ENCODE measurements around the gene CDCA8.
"Not testable (repeated sequence)": the region's sequence is repeated elsewhere in the genome, so short reads cannot be mapped to it uniquely, and the experiment has no call there.

Gene CDCA8

DNA sequence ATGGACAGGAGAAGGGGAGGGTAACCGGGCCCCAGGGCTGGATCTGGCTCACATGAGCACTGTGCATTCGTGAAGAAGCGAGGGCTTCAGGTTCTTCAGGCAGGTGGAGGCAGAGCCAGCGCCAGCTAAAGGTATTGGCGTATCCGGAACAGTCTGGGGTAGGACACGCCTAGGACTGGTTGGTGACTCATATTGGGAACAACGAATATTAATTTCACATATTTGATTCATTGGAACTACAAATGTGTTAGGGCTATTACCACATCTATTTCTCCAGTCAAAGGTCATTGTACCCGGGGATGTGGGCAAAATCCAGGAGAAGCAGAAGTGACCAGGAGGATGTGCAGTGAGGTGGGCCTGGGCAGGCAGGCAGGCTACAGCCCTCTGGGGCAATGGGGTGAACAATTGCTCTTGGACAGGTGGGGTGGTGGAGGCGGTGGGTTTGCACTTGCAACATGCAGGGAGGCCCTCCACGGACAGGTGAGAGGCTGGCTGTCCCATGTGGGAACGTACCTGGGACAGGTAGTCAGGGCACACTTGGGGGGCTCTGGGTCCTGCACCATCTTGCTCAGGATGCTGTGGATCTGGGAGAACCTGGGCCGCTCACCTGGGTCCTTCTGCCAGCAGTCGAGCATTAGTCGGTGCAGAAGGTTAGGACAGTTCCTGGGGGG, 26.7 kb downstream of the CDCA8 start:
- DNase-seq = no peak

DNA sequence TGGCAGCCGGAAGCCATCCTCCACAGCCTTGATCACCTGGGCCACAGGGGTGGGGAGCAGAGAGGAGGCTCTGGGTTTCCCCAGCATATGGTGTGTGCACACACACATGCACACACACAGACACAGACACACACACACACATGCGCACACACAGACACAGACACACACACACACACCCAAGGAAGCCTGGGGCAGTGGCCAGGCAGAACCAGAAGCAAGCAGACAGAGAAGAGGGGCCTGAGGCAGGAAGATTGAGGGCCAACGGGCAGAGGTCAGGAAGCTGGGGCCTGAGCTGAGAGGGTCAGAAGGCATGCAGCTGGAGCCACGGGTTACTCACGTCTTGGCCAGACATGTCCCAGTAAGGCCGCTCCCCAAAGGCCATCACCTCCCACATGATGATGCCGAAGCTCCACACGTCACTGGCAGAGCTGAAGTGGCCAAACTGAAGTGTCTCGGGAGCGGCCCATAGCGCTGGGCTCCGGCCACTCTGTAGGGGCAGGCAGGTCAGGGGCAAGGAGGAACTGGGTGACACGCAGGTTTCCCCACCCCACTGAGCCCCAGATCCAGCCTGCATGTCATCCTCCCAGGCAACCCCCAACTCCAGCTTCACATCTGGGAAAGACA, 27.4 kb downstream of the CDCA8 start:
- no peak for DNase-seq

DNA sequence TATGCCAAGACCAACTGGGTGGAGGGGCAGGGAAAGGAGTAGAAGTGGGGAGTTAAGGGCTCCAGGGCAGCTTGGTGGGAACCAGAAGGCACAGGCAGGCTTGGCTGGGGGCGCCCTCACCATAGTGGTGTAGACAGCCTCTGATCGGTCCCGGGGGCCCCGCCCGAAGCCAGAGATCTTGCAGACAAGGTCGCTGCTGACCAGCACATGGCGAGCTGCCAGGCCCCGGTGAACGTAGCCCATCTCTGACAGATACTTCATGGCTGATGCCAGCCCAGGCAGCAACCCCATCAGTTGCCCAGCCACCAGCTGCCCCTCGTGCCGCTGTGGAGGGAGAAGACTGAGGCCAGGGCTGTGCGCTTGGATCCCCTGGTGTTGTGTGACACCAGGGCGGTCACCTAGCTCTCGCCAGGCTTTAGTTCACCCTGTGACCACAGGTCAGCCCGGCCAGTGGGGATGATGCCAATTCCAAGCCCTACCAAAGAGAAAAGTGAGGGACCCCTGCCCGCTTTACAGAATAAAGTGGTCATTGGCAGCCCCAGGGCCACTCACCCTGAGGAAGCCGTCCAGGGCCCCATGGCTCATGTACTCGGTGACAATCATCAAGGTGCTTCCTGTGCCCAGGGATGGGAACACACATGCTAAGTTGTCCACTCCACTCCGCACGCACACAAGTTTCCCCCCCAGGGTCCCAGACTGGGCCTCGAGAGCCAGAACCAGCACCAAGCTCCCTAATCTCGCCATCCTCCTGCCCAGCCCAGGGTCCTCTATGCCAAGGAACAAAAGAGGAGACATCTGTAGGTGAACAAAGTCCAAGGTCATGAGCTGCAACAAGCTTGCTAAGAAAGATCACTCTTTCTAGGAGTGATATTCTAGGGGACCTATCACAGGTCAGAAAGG, 28.2 kb downstream of the CDCA8 start:
- no peak for DNase-seq

DNA sequence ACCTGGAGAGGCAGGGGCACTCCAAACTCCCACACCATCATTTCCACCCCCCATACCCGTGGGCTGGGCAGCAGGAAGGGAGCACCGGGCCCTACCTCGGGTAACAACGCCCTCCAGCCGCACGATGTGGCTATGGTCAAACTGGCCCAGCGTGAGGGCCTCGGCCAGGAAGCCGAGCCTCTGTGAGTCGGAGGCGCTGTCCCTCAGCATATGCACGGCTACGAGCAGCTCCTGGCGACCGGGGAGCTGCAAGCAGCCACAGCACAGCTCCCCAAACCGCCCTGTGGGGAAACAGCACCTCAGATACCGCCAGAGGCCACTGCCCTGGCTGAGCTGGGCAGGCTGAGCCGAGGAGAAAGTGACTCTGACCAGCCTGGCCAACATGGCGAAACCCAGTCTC, 29.2 kb downstream of the CDCA8 start:
- DNase-seq = no peak

DNA sequence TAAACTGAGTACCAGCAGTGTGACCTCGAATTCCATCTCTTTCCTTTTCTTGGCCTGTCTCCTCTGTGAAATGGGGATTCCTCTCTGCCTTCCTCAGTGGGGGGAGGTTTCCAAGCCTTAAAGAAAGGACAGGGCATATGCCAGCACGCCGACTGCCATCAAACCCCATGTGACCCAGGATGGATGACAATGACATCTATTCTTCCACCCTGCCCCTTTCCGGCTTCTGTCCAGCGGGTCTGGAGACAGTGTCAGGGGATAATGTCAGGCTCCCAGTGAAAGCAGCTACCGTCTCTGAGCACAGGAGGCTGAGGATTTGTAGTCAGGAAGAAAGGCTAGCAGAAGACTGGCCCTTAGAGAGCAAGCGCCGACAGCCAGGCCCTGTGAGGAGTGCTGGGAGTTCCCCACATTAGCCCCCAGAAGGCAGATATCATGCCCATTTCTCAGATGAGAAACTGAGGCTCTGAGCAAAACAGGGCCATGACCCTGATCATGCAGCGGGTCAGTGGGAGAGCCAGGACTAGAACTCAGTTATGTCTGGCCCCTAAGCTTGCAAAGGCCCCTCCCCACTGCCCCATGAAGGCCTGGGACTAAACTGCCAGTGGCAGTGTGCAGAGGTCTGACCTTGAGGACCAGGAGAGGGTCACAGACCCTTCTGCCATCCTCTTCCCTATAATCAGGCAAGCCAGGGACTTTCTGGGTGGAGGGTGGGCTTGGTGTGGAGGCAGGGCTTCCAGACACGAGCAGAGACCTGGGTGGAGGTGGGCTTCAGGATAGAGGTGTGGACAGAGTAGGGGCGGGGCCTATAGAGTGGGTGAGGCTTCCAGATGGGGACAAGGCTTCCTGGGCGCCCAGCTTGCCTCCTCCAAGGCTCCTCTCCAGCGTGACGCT, 30.1 kb downstream of the CDCA8 start:
- DNase-seq = no peak

DNA sequence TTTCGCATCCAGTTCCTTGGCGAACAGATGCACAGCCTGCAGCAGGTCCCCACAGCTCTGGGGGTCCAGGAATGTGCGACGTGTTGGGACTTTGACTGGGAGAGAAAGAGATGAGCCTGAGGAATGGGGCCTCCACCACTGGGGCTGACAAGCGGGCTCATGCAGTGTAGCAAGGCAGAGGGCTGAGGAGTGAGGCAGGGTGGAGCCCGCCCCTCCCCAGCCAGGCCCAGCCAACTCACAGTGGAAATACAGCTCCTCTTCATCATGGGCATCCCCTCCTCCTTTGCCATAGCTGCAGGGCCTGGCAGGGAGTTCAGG, 30.7 kb downstream of the CDCA8 start:
- DNase-seq = no peak

DNA sequence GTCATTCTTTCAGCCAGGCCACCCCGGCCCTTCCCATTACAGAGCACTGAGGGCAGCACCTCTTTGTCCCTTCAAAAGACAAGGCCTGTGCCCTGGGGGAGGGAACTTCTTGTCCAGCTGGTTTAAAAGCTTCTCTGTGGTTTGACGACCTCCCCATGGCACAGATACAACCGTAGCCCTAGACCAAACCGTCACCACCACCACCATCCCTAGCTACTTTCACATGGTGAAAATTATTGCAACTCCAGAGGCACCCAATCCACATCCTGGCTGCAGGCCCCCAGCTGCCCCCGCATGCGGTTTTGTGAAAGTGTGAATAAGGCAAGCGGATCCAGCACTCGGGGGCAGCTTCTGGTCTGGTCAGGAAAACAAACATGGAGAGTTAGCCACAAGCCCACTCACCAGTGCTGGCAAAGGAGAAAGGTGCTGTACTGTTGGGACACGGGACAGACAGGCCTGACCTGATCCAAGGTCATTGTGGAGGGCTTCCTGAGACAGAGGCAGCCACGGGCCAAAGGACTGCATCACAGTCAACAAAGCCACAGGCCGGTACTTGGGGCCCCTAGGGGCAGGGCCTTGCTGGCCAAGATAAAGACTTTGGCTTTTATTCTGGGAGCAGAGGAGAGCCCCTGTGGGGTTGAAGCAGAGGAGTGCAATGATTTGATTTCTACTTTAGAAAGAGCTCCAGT, 31.2 kb downstream of the CDCA8 start:
- no peak for DNase-seq

DNA sequence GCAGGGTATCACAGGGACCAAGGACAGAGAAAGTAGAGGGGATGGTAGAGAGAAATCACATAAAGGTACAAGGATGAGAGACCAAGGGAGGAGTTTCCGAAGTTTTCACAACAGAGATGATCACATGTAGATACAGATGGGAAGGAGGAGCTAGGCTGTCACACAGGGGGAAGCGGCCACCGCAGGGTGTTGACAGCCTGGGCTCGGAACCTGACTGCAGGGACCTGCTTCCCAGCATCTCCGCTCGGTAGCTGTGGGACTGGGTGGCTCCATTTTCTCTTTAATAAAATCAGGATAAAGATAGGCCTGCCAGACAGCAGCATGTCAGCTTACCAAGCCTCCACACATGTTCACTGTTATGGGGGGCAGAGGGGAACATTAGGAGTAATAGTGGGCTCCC, 32.3 kb downstream of the CDCA8 start:
- no peak for DNase-seq

DNA sequence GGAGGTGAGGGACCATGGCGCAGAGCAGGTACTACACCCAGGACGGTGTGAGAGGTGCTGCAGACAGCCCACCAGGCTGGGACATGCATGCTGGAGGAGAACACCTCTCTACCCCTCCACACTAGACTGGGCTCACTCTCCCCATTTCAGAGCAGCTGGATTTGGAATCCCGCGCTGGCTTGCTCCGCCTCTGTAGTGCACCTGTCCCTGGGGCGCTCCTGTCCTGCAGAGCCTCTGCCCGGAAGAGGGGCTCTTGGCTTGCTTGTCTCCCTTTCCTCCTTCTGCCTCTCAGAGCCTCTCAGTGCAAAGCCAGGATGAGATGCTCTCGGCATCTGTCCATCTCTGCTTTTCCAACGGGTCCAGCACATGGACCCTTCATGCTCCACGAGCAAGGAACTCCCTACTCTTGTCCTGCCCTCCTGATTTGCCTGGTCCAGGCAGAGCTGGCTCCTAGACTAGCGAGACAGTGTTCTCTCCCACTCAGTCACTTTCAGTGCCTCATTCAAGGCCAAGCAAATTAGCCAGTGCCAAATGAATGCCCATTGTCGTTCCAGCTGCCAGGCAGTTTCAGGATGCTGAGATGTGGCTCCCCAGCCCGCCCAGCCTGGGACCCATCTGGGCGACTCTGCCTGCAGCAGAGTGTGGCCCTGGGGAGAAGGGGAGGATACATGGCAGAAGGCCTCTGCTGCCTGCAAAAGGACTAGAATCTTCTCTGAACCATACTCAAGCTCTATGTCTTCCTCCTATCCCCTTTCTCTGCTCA, 33.7 kb downstream of the CDCA8 start:
- no peak for DNase-seq

DNA sequence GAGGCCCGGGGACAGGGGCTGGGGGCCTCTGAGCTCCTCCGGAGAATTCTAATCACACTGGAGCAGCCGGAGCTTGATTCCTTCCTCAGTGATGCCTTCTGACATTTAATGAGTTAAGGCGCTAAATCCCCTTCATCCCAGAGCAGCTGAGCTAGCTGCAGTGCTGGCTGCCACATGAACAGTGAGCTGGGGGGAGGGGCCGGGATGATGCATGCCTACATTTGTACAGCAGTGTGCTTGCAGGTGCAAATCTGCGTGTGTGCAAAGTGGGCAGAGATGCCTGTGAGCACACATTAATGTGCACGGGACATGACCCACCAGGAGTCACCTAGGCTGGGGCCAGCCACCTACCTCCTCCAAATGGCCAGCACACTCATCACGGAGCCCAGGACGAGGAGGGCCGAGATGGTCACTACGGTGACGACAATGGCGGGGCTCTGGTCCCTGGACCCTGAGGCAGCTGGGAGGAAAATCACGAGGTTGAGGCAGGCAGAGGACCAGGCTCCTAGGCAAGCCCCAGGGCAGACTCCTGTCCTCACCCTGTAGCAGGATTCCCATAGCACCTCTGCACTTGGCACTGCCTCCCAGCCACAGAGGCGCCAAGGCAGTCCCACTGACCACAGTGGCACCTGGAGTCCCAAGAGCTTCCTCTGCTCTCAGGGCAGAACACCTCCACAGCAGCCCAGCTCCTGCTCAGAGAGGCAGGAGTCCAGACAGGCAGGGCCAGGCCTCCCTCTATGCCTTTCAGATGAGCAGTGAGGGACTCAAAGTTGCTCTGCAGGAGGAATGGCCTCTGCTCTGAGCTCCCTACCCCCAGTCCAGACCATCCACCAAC, 34.7 kb downstream of the CDCA8 start:
- no peak for DNase-seq

DNA sequence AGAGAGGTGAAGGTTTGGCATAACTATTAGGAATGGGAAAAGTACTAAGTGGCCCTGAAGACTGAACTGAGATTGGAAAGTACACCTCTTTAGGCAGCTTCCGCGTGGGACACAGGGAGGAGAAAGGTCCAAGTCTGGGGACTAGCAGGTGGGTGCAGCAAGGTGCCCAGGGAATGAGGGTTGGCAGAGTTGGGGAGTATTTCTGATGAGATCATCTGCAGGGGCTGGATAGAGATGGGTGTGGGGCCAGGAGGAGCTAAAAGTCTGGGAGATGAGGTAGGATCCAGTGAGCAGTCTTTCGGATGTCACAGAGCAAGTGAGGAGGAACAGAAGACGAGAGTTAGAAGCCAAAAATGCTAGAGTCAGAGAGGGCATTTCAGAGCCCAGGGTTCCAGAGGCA, 36.1 kb downstream of the CDCA8 start:
- no peak for DNase-seq

DNA sequence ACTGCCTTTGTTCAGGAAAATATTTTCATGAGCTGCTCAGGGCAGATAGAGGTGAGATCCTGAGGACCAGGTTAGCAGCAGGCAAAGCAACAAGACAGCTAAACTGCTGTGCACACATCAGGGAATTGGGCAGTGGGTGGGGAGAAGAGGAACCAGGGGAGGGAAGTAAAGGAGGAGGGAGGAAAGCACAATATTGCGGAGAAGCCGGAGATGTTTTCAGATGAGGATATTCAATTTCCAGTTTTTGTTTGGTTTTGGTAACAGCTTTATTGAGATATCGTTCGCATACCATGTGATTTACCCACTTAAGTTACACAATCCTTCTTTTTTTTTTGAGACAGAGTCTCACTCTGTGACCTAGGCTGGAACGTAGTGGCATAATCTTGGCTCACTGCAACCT, 38.1 kb downstream of the CDCA8 start:
- DNase-seq = no peak

DNA sequence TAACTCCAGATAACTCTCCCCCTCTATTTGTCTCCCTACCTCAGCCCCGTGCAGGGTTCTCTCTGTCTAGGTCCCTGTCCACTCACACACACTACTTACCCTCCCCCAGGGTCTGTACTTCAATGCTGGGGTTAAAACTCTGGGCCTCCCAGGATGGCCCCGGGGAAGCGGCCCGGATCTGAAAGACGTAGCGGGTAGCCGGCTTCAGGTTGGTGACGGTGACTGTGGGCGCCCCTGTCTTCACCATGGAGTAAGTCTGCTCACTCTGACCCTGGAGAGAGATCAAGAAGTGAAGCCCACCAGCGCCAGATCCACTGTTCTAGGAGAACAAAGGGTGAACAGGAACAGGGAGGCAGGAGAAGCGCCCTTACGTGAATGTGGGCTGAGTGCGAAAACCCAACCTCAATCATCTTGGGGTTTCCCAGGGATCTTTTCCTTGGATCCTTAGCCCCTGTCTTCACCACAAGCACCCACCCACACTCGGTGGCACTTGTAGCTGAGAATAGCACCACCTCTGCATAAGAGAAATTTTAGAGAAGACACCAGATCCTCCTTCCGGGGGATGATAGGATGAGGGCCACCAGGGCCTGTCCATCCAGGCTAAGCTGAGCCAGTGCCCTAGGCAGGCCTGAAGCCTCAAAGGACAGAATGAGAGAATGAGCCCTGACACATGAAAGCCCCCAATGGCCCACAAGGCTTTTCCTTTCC, 39.1 kb downstream of the CDCA8 start:
- no peak for DNase-seq

DNA sequence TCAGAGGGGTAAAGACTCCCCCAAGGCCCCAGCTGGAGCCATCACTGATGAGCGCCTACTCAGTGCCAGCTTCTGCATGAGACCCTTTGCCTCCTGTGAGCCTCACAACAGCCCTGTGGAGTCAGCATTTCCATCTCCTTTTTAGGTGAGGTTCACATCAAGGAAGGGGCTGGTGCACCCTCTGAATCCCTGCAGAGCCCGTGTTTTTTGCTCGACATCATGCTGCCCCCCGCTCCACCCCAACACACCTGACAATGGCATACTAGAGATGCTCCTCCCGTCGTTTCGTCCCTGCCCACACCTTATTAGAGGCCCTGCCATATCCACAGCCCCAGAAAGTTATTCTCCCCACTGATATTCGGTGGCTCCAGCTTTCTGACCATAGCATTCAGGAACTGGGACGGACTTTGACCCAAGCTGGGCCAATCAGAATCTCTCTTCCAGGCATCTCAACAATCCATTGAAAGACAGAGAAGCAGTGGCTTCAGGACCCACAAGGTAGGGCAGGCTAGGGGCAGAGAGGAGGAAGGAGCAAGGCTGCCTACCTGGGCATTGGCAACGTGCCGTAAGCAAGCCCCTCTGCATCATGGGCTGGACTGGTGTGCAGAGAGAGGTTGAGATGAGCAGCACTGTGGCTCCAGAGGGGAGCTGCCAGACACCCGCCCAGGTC, 39.9 kb downstream of the CDCA8 start:
- no peak for DNase-seq

DNA sequence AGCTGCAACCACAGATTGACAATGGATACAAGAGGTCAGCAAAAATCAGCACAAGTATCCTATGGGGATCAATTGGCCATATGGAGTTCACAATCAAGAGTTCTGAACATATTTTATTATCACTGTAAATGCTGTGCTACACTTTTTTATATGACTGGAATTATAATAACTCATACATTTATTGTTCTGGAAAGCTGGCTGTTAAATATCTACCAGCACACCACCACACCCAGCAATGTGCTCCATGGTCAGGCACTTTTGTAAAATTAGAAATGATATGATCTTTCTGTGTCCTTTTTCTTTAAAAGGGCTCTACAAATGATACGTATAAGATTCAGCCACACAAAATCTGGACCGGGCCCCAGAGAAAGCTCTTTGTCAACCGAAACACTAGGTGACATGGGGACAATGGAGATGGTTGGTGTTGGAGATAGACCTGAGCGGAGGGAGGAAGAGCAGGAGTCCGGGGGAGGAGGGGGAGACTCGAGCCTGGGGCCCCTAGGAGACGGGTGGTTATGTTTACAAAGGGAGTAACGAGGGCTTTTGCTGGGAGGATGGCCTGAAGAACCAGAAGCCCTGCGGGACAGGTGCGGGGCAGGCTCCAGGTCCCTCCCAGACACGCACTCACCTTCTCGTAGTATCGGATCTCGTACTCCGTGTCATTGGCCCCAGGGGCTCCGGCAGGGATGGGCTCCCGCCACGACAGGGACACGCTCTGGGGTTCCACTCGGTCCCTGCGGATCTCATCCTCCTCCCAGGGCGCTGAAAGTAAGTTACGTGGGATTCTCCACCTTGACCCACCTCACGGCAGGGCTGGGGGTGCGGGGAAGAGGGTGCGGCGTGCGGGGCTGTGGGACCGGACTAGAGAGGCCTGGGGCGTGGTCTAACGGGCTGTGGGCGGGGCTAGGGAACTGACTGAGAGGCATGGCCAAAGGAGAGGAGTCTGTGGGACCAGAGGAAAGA, 42.6 kb downstream of the CDCA8 start:
- DNase-seq = no peak

DNA sequence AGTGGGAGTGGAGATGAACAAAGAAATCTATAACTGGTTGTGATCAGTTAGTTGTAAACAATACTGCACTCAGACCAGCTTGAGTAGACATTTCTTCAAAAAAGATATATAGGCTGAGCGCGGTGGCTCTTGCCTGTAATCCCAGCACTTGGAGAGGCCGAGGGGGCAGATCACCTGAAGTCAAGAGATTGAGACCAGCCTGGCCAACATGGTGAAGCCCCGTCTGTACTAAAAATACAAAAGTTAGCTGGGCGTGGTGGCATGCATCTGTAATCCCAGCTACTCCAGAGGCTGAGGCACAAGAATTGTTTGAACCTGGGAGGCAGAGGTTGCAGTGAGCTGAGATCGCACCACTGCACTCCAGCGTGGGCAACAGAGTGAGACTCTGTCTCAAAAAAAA, 45.7 kb downstream of the CDCA8 start:
- not testable (repeated sequence) for DNase-seq

DNA sequence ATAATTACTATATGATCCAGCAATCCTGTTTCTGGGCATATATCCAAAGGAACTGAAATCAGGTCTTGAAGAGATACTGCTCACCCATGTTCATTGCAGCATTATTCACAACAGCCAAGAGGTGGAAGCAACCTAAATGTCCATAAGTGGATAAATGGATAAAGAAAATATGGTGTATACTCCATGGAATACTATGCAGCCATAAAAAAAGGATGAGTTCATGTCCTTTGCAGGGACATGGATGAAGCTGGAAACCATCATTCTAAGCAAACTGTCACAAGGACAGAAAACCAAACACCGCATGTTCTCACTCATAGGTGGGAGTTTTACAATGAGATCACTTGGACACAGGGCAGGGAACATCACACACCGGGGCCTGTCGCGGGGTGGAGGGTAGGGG, 46.3 kb downstream of the CDCA8 start:
- DNase-seq = not testable (repeated sequence)

DNA sequence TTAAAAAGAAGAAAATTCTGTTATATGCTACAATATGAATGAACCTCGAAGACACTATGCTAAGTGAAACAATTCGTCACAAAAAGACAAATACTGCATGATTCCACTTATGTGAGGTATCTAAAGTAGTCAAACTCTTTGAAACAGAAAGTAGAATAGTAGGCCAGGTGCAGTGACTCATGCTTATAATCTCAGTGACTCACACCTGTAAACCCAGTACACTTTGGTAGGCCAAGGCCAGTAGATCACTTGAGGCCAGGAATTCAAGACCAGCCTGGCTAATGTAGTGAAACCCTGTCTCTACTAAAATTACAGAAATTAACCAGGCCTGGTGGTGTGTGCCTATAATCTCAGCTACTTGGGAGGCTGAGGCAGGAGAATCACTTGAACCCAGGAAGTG, 46.9 kb downstream of the CDCA8 start:
- DNase-seq = no peak
